SH-SY5Y (cell line): Measurements from ENCODE around the gene RPN2.

Experiments
- GATA2 ChIP-seq: IDR thresholded peaks from 2 replicates; pipeline ENCODE4 v1.6.1; 2011; ENCODE audit warnings: mild to moderate bottlenecking, low read depth, low read length
- GATA3 ChIP-seq: IDR thresholded peaks from 2 replicates; pipeline ENCODE4 v1.6.1; 2011; ENCODE audit warnings: low read depth, mild to moderate bottlenecking, low read length, moderate library complexity

DNA sequence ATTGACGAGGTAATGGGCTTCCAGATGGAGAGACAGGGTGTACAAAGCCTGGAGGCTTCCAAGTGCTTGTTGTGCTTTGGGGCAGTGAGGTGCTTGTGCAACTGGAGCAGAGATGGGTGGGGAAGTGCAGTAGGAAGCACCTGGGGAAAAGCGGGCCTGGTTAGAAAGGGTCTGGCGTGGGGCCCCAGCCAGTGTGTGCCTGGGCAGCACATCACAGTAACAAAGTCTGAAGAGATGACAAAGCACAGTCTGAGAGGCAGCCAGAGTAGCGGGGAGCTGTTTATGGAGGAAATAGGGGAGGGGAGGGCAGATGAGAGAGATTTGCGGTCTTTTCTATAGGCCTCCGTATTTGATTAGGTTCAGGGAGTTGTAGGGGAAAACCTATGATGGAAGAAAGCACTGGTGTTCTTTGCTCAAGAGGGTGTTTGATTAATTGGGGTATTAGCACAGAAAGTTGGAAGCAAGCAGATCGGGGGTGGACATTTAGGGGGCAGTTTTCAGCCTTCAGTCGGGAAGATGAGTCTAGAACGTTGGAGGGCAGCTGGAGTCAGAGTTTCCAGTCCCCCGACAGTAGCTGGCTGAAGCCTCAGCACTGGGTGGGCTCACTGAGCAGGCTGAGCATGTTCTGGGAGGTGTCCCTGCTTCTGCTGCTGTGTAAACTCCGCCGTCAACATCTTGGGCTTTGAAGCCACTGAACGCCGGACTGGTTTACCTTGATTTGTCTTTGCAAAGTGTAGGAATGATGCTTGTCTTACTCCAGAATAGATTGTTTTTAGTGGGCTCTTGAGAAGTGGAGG lies 15.7 kb downstream of the RPN2 start:
- TF ChIP-seq GATA2, result no peak
- no peak for TF ChIP-seq GATA3
